Measurements from ENCODE around the gene GRIK1.

DNA sequence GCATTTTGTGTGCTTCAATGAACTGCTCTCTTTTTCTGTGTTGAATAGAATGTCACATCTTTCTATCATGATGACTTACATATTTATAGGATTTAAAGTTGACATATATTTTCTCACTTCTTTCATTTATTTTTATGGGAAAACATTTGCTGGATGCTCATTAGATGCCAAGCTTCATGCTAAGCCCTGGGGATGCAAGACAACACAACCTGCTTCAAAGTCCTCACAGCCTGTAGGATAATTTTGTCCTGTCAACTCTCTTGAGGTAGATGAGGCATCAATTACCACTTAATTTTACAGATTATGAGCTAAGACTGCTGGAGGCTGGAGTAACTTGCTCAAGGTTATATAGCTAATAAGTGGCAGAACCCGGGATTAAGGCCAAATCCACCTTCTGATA lies 264.3 kb downstream of the GRIK1 start:
- TF ChIP-seq, protein P1, sequence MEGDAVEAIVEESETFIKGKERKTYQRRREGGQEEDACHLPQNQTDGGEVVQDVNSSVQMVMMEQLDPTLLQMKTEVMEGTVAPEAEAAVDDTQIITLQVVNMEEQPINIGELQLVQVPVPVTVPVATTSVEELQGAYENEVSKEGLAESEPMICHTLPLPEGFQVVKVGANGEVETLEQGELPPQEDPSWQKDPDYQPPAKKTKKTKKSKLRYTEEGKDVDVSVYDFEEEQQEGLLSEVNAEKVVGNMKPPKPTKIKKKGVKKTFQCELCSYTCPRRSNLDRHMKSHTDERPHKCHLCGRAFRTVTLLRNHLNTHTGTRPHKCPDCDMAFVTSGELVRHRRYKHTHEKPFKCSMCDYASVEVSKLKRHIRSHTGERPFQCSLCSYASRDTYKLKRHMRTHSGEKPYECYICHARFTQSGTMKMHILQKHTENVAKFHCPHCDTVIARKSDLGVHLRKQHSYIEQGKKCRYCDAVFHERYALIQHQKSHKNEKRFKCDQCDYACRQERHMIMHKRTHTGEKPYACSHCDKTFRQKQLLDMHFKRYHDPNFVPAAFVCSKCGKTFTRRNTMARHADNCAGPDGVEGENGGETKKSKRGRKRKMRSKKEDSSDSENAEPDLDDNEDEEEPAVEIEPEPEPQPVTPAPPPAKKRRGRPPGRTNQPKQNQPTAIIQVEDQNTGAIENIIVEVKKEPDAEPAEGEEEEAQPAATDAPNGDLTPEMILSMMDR (IDR thresholded peaks at IDR 0.05), result no peak
- TF ChIP-seq EZH2 (IDR thresholded peaks at IDR 0.05; ENCODE audit: borderline replicate concordance, insufficient read depth, low read depth, low read length, poor library complexity, severe bottlenecking), result no peak
